GM12864 (cell line): ENCODE data around the gene NID2.

Experiments used
- DNase-seq: peaks from one replicate; pipeline ENCODE4 v3.0.0-alpha.2; 2011; ENCODE audit warnings: low read depth
- H3K4me3 ChIP-seq: 2 replicates; pipeline ENCODE4 v1.5.1; 2011; ENCODE audit warnings: mild to moderate bottlenecking, low read depth, low read length, control low read depth
- TF ChIP-seq, protein P1 (sequence below): IDR thresholded peaks from 2 replicates; pipeline ENCODE4 v1.5.1; 2011; ENCODE audit warnings: low read depth, mild to moderate bottlenecking, moderate library complexity, low read length, control low read depth, inconsistent platforms; ENCODE audit errors: missing control alignments

The NID2 gene

DNA sequence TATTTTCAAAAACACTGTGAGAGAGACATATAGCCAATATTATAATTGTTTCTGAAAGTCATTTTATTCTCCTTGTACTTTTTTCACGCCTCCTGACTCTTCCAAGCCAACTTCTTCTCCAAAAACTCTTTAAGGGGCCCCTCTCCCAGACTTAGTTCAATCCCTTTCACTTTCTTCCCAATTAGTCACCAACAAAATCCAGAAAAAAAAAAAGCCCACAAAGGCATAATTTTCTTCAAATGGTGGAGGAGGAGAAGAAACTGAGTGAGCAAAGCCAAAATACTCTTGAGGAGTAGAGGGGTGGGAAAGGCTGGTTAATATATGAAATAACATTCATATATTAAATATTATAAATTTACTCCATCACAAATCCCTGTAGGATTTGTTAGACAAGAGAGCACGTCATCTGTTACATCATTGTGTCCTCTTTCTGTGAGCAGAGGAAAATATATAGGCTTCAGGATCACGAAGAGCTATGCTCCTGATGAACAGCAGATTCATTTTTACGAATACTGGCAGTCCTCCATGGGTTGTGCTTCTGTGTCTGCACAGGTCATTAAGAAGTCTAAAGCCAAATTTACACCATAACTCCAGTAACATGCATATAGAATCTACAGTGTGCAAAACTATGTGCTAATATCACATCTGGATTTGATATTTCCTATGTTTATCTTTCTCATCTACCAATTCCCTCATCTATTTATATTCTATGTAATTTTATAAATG is 25.9 kb upstream of the NID2 start:
- H3K4me3 ChIP-seq = no peak overlapping the region
- DNase-seq = no peak
- TF ChIP-seq, protein P1, sequence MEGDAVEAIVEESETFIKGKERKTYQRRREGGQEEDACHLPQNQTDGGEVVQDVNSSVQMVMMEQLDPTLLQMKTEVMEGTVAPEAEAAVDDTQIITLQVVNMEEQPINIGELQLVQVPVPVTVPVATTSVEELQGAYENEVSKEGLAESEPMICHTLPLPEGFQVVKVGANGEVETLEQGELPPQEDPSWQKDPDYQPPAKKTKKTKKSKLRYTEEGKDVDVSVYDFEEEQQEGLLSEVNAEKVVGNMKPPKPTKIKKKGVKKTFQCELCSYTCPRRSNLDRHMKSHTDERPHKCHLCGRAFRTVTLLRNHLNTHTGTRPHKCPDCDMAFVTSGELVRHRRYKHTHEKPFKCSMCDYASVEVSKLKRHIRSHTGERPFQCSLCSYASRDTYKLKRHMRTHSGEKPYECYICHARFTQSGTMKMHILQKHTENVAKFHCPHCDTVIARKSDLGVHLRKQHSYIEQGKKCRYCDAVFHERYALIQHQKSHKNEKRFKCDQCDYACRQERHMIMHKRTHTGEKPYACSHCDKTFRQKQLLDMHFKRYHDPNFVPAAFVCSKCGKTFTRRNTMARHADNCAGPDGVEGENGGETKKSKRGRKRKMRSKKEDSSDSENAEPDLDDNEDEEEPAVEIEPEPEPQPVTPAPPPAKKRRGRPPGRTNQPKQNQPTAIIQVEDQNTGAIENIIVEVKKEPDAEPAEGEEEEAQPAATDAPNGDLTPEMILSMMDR = no peak

DNA sequence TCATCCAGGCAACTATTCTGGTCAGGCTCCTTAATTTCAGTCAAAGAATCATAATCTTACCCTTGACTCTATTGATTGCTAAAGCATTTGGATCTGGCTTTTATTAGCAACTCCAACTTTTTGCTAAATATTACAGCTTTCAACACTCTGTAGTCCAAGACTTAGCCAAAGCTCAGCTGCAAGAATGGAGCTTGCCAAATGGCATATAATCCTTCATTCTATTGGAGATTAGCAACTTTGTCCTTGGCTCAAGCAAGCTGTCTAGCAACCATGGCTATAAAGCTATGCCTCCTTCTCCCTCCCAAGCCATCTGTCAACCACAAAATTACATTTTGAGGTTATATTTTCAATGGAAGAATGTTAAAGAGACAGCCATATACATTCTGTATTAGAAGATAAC is 23.1 kb upstream of the NID2 start:
- no peak overlapping the region for H3K4me3 ChIP-seq
- no peak for DNase-seq
- TF ChIP-seq, protein P1 = no peak

DNA sequence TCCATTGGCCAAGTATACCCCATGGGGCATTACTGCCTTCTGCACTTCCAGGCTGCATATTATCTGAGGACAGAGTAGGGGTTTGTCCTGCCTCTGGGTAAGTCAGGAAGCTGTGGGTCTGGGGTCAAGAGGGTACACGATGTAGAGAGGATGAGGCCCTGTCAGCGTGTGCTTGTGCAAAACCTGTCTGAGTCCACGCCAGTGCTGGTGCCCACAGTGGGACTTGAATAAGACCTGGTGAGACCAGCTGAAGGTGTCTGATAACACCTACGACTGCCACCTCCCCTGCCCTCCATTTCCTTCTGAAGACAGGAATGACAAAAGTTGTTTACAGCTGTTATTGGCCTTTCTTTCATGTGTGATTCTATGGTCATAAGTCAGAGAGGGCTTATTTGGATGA is 22.1 kb upstream of the NID2 start:
- H3K4me3 ChIP-seq = no peak overlapping the region
- no peak for DNase-seq
- TF ChIP-seq, protein P1 = no peak

DNA sequence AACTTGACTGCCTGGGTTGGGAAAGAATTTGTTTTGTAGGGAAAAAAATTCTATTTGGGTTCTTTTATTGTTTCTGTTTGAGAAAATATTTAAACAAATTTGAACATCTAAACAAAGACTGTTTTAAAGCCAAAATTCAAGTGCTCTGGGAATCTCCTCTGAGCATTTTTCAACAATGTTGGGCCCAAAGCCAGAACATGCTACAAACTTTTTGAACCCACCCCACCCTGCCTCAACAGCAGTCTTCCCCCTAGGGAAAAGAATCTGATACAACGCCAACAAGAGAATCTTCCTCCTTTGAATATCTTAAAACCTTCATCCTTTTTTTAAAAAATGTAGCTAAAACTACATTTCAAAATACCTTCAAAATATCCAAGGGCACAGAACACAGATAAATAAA is 20.4 kb upstream of the NID2 start:
- H3K4me3 ChIP-seq = no peak overlapping the region

DNA sequence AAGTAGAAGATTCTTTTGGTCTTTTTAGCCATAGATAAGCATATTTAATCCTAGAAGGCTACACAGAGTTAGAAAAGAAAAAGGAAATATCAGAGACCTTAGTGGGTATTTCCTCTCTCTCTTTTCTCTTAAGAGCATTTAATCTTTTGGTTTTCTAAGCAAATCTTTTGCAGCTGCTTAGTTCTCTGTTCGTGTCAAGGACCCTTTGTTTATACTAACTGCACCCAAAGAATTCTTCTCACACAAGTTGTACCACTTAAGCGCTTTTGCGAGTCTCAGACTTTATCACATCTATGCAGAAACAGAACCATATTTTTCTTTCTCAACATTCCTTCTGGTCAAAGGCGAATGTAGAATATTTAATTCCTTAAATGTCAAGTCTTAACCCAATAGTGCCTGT is 17.9 kb upstream of the NID2 start:
- TF ChIP-seq, protein P1 = no peak

More for the DNA sequence above, 20.4 kb upstream of the NID2 start:
- TF ChIP-seq, protein P1 = no peak
- no peak for DNase-seq

DNA sequence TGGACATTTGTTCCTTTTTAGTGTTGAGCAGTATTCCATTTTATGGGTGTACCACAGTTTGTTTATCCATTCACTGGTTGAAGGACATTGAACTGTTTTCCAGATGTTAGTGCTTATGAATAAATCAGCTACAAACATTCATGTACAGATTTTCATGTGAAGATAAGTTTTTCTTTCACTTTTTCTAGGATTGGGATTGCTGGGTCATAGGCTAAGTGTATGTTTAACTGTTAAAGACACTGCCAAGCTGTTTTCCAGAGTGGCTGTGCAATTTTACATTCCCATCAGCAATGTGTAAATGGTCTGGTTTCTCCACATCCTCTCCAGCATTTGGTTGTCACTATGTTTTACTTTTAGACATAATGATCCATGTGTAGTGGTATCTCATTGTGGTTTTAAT is 14.0 kb upstream of the NID2 start:
- TF ChIP-seq, protein P1 = no peak

More for the DNA sequence above, 17.9 kb upstream of the NID2 start:
- no peak overlapping the region for H3K4me3 ChIP-seq
- no peak for DNase-seq

DNA sequence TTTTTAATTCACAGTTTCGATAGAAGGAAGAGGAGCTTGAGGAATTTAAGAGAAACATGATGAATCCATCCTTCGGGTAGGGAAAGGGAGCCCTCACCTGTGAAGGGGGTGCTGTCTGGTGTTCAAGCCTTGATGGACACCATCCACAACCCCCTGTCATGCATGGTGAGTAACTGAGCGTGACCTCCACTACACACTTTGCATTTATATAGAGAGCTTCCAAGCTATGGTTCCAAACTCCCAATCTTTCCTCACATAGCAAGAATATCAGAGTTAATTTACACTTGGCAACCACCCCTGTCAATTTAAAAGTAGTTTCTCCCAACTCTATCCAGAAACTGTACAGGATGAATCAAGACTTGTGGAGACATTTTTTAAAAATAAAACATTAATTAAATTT is 13.1 kb upstream of the NID2 start:
- DNase-seq = no peak
- TF ChIP-seq, protein P1 = no peak
- H3K4me3 ChIP-seq = no peak overlapping the region

More for the DNA sequence above, 14.0 kb upstream of the NID2 start:
- no peak overlapping the region for H3K4me3 ChIP-seq
- DNase-seq = no peak
